ENCODE results near the gene ECI1. TPM values are rescaled to one million over a fixed set of nuclear protein-coding genes. Genes with fewer than 3 reads are reported as not detected.

The ECI1 gene
- total and polyA plus RNA-seq, 2 of the 13 experiments (the other 11 are each of a cell fraction or from before 2014, with no cell fraction given) = 82.0 to 102 TPM

- TF ChIP-seq CBX1 (IDR thresholded peaks at IDR 0.05; ENCODE audit: low read depth) (no peak), TRAFD1 (CRISPR knock-in tag; IDR thresholded peaks at IDR 0.05; ENCODE audit: borderline replicate concordance) (no peak), CHCHD3 (CRISPR knock-in tag; IDR thresholded peaks at IDR 0.05) (peak; percentile 92), GTF3A (CRISPR knock-in tag; conservative IDR thresholded peaks at IDR 0.05) (0 out of 2 replicates have a peak, but pooled peaks have one; percentile 57), ZNF672 (CRISPR knock-in tag; IDR thresholded peaks at IDR 0.05) (no peak), POLR2AphosphoS5 (IDR thresholded peaks at IDR 0.05; ENCODE audit: low read depth, low read length) (peak; percentile 68), SETDB1 (CRISPR knock-in tag; IDR thresholded peaks at IDR 0.05; ENCODE audit: borderline replicate concordance) (no peak), ZNF563 (CRISPR knock-in tag; IDR thresholded peaks at IDR 0.05) (no peak), HMGXB4 (CRISPR knock-in tag; IDR thresholded peaks at IDR 0.05; ENCODE audit: borderline replicate concordance in 1 of 2, low read depth in 1 of 2) (peak; percentile 69 to 95; a peak in 3 of 4 replicates), RFXANK (CRISPR knock-in tag; IDR thresholded peaks at IDR 0.05) (no peak), YEATS2 (CRISPR knock-in tag; IDR thresholded peaks at IDR 0.05; ENCODE audit: borderline replicate concordance) (peak; percentile 88), ZNF33A (CRISPR knock-in tag; IDR thresholded peaks at IDR 0.05; ENCODE audit: borderline replicate concordance) (no peak), ZNF160 (CRISPR knock-in tag; IDR thresholded peaks at IDR 0.05) (0 out of 2 replicates have a peak, but pooled peaks have one; percentile 61), ZNF205 (CRISPR knock-in tag; IDR thresholded peaks at IDR 0.05) (no peak), CEBPB (IDR thresholded peaks at IDR 0.05; ENCODE audit: borderline replicate concordance, low read depth, low read length) (peak; percentile 99), MTF2 (CRISPR knock-in tag; IDR thresholded peaks at IDR 0.05; ENCODE audit: borderline replicate concordance) (peak; percentile 38; the same call in 1 of the 2 replicates), IRF1 (CRISPR knock-in tag; IDR thresholded peaks at IDR 0.05; ENCODE audit: low read depth) (no peak), NRL (CRISPR knock-in tag; IDR thresholded peaks at IDR 0.05; ENCODE audit: borderline replicate concordance) (peak; percentile 68), ISX (CRISPR knock-in tag; conservative IDR thresholded peaks at IDR 0.05) (no peak), PATZ1 (CRISPR knock-in tag; IDR thresholded peaks at IDR 0.05) (peak; percentile 37), ZNF773 (CRISPR knock-in tag; IDR thresholded peaks at IDR 0.05; ENCODE audit: borderline replicate concordance) (no peak; the same call in 1 of the 2 replicates), RFX5 (IDR thresholded peaks at IDR 0.05; ENCODE audit: low read depth, low read length) (peak; percentile 18; the same call in 1 of the 2 replicates)
Measured at GRCh38 chr16:2223221-2223941, 28.0 kb downstream of the ECI1 start, which contains the start of gene E4F1 (continued).

Measured in HepG2 (cell line).